Stimulated activated CD8-positive, alpha-beta memory T cell treated with anti-CD3 and anti-CD28 coated beads, Interleukin-7, amount 100 ng/mL, for 24 hours (primary cell): Measurements from ENCODE around the gene GLTPD2.

Source experiments
- DNase-seq: peaks from one replicate; pipeline ENCODE4 v3.0.0-alpha.2; 2020; ENCODE audit warnings: low read depth

The GLTPD2 gene

DNA sequence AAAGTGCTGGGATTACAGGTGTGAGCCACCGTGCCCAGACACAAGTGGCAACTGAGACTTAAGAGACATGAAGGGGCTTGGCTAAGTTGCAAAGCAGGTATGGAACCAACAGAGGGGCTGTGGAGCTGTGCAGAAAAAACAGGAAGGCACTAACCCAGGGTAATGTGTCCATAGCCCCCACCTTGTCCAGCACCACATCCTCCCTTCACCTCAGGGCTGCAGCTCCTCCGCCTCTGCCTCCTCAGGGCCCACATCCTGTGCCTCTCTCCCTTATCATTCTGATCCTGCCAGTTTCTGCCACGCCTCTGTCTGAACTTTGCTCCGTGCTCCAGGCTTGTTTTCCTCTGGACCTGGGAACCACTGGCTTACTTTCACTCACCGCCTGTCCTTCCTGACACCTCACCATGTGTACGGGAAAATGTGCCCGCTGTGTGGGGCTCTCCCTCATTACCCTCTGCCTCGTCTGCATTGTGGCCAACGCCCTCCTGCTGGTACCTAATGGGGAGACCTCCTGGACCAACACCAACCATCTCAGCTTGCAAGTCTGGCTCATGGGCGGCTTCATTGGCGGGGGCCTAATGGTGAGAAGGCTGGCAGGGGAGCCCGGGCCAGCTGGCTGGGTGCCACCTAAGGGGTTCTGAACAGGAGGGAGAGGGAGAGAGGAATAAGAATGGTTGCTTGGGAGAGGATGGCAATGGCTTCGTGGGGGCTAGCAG lies 17.1 kb upstream of the GLTPD2 start, which contains the start of gene TM4SF5:
Gene TM4SF5, plus strand, starts transcription at position 368 of the 716 bp plus-strand sequence. Its CDS starts 37 bp downstream, at position 405.
- DNase-seq, result no peak

DNA sequence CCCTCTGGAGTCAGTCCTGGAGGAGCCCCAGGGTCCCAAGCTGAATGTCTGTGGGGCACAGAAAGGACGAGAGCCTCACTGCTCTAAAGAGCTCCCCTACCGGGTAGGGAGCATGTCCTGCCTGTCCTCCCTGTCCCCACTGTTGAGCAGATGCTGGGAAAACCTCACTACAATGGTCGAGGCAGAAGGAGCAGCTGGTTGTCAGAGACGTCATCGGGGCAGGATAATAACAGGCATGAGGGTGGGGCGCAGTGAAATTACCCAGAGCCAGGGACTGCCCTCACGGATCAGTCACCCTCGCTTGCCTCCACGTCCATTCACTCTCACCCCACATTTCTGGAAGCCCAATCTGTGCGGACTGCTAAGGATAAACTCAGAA lies 16.5 kb upstream of the GLTPD2 start:
- DNase-seq, result no peak

GRCh38 chr17:4777969-4778760 lies 10.6 kb upstream of the GLTPD2 start:
- DNase-seq, result no peak

DNA sequence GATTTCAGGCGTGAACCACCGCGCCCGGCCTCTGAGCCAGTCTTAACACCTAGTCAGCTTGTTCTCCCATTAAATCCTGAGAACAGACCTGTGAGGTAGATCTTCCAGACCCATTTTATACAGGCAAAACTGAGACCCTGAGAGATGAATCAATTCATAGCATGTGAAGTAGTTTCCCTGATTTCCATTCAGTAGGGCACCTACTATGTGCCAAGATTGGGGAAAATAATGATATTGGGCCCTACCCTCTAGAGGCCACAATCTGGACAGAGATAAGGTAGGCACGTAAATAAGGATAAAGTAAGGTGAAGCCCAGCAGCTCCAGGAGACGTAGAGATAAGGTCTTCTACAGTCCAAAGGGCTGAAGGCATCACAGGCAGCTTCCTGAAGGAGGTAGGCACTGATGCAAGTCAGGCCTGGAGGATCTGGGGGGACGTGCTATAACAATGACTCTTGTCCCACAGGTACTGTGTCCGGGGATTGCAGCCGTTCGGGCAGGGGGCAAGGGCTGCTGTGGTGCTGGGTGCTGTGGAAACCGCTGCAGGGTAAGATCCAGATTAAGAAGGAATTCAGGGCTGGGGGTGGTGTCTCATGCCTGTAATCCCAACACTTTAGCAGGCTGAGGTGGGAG lies 8.3 kb upstream of the GLTPD2 start:
- DNase-seq, result no peak

DNA sequence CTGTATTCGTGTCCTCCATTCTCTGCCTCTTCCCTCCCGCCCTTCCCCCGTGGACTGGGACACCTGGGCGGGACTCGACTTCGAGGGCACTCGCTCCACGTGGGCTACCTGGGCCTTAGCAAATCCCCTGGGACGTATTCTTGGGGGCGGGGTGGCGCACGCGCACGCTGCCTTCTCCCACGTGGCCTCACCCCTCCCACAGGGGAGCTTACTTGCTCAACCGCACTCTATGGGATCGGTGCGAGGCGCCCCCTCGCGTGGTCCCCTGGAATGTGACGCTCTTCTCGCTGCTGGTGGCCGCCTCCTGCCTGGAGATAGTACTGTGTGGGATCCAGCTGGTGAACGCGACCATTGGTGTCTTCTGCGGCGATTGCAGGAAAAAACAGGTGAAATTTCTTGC lies 6.1 kb upstream of the GLTPD2 start:
- DNase-seq, result no peak

- no peak for DNase-seq
Observed at GRCh38 chr17:4785311-4786105, 3.3 kb upstream of the GLTPD2 start.

GRCh38 chr17:4786106-4786511 lies 2.7 kb upstream of the GLTPD2 start, which contains the start of gene VMO1:
VMO1 (minus strand) TSS chr17:4786364; CDS start chr17:4786352, 12 bp downstream.
- DNase-seq, result no peak

- no peak for DNase-seq
Observed at GRCh38 chr17:4786516-4786915, 2.2 kb upstream of the GLTPD2 start.

GRCh38 chr17:4788159-4788806 lies 481 bp upstream of the GLTPD2 start:
- no peak for DNase-seq

DNA sequence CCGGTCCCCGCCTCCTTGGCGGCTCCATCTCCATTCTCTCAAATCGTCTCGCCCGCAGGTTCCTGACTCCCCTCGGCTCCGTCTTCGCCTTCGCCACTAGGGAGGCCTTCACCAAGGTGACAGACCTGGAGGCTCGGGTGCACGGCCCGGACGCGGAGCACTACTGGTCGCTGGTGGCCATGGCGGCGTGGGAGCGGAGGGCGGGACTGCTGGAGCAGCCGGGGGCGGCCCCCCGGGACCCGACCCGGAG lies 862 bp downstream of the GLTPD2 start:
- DNase-seq, result no peak

- peak; percentile 48 for DNase-seq
Observed at GRCh38 chr17:4789951-4790704, 1.4 kb downstream of the GLTPD2 start.

DNA sequence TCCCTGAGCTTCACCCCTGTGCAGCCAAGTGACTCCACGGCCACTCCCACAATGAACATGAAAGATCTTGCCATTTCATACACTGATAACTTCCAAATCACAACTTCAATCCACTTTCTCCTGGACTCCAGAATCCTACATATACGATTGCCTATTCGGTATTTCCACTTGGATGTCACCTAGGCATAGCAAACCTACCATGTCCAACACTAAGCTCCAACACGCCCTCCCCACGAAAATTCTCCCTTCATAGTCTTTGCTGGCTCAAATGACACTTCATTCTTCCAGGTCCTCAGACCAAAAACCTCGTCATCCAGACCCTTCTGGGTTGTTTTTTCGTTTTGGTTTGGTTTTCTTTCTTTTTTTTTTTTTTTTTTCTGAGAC lies 1.9 kb downstream of the GLTPD2 start:
- DNase-seq, result no peak

GRCh38 chr17:4795168-4795567 lies 6.4 kb downstream of the GLTPD2 start:
- no peak for DNase-seq

- DNase-seq, result no peak
Observed at GRCh38 chr17:4796552-4796920, 7.8 kb downstream of the GLTPD2 start.

DNA sequence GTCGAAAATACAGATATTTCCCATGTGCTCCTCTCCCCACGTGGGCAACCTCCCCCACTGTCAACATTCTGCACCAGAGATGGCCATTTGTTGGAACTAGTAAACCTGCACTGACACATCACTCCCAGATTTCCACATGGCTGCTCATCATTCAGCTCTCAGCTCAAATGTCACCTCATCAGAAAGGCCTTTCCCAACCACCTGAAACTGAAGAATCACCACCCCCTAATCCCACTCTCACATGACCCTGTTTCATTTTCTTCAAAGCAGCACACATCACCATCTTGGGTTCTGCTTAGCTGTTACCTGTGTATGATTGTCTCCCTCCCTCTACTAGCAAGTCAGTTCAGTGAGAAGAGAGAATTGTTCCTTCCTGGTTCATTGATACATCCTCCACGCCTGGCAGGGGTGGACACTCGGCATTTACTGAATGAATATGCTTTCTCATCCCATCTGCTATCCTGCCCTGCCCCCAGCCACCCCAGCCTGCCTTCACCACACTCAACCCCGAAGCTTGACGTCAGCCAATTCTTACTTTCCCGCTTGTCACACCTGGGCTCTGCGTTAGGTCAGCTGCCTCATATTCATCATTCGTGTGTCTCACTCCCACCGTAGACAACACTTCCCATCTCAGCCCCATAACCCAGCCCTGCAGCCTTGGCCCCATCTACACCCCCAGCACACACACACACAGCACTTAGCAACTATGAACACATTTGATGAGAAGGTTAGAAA lies 11.9 kb downstream of the GLTPD2 start:
- no peak for DNase-seq

DNA sequence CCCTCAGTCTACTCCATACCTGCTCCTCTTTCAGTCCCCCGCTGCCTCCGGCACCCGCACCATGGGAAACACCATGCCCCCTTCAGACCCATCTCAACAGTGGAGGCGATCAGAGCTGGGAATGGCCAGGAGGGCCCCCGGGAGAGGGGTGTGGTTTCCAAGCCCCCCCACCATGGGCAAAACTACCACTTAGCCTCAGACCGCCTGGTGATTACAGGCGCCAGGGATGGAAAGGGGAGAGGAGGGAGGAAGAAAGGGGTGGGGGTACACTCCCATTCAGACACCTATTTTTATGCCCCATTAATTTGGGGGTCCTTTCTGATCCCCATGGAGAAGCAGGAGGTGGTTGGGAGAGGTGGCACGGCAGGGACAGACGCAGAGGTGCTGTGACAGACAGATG lies 13.5 kb downstream of the GLTPD2 start, which contains the start of gene C17orf114:
Gene C17orf114, minus strand, starts transcription at position 101 of the 400 bp plus-strand sequence.
- no peak for DNase-seq

DNA sequence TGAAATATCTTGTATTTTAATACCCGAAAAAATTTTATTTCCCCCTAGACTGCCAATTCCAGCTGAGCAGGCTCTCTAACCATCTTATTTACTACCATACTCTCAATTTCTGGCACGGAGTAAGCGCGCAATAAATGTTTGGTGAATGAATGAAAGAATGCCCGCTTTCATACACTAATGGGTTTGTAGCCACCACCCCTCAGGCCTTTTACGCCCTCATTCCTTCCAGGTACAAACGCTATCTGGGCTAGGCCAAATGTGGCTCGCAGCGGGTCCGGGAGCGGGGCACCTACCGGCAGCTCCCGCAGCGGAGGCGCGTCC lies 17.7 kb downstream of the GLTPD2 start:
- no peak for DNase-seq

DNA sequence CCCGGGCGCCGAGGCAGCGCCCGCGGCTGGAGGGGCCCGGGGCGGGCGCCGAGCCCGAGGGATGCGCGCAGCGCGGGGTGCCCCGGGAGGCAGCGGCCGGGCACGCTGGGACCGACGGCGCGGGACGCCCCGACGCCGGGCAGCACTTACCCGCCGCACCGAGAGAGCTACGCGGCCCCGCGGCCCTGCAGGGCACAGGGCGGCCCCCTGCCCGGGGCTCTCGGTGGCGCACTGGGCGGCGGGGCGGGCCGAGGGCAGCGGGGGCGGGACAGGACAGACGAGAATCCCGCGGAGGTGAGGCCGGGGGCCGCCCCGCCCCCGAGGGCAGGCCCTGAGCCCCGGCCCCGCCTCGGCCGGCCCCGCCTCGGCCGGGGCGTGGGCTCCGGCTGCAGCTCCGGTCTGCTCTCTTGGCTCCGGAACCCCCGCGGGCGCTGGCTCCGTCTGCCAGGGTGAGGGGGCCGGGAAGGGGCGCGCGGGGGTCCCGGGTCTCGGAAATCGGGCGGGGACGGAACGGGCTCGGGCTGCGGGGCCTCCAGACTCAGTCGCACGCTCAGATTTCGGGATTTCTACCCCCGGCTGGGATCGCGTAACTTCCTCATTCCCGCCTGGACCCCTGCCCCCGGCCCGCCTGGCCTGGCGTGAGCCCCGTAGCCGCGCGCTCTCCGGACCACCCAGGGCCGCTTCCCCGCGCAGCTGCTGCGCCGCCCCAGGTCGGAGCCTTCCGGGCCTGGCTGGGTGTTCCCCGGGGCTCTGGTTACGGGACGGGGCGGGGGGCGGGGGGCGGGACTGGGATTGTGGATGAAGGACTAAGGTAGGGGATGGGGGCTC lies 18.2 kb downstream of the GLTPD2 start, which contains the start of gene PLD2:
Gene PLD2, plus strand, starts transcription at position 376 of the 828 bp plus-strand sequence. CDS start 621 bp downstream, outside the sequence.
- peak; percentile 73 for DNase-seq

GRCh38 chr17:4807605-4808377 lies 19.0 kb downstream of the GLTPD2 start:
- DNase-seq, result no peak
